GM11168 (cell line): ENCODE data around the gene TPPP2.

ENCODE experiments used
- in situ Hi-C: fragments of 300-500 bp; cut with MboI; formaldehyde crosslinking; loops from one replicate; pipeline ENCODE4 v1.12.0; 2022; ENCODE audit warnings: low sequenced_read_pairs; ENCODE audit not compliant: unreplicated experiment

TPPP2 gene

GRCh38 chr14:21073921-21074320 lies 43.9 kb downstream of the TPPP2 start:
- in situ Hi-C loops = no loop called here

GRCh38 chr14:21074398-21075272 lies 44.6 kb downstream of the TPPP2 start:
- in situ Hi-C loops = no loop called here

- in situ Hi-C loops = no loop called here
Observed at GRCh38 chr14:21075719-21076437, 45.9 kb downstream of the TPPP2 start.

GRCh38 chr14:21077672-21078071 lies 47.7 kb downstream of the TPPP2 start:
- in situ Hi-C loops = no loop called here

GRCh38 chr14:21078287-21078686 lies 48.3 kb downstream of the TPPP2 start:
- in situ Hi-C loops = no loop called here

- in situ Hi-C loops = no loop called here
Observed at GRCh38 chr14:21078726-21079125, 48.7 kb downstream of the TPPP2 start.

- in situ Hi-C loops = no loop called here
Observed at GRCh38 chr14:21081521-21082142, 51.6 kb downstream of the TPPP2 start.
